SK-N-SH (cell line): ENCODE data around the gene ZNF567. TPM values are rescaled to one million over a fixed set of nuclear protein-coding genes. Genes with fewer than 3 reads are reported as not detected.

Source experiments
- CTCF ChIA-PET: fragments of 300-600, 350-600 bp; formaldehyde crosslinking; extraction: SDS; loops from one replicate; lab custom pipeline; 2021; lab: Yijun Ruan, JAX
- POLR2A ChIA-PET: fragments of 350-600 bp; sonication (Branson Sonifier 250); formaldehyde crosslinking; extraction: SDS; loops from one replicate; lab custom pipeline; 2020; ENCODE audit warnings: antibody characterized with exemption, inconsistent platforms; lab: Yijun Ruan, JAX
- DNase-seq: peaks from one replicate; pipeline ENCODE4 v3.0.0; 2012
- H2AFZ ChIP-seq: fragments of 200-600 bp; sonication (generic); 2 replicates; pipeline ENCODE4 v1.8.1; 2016; ENCODE audit warnings: antibody characterized with exemption, mild to moderate bottlenecking, low read depth
- H3F3A ChIP-seq: fragments of 200-600 bp; sonication (generic); replicated peaks from 2 replicates; pipeline ENCODE3; 2016; ENCODE audit warnings: antibody characterized with exemption, mild to moderate bottlenecking; ENCODE audit not compliant: insufficient read depth
- H3K27ac ChIP-seq, 2 experiments: fragments of 200-500 bp in 1 of 2; fragments of 200-600 bp in 1 of 2; sonication (Bioruptor generic) in 1 of 2; sonication (generic), shearing (Covaris generic) in 1 of 2; 2 replicates each; pipeline versions ENCODE4 v1.5.1 to v1.6.1; 2014 to 2016; ENCODE audit warnings: low read depth in 2 of 2, inconsistent platforms in 1 of 2, low read length in 1 of 2, mild to moderate bottlenecking in 1 of 2, mixed read lengths in 1 of 2
- H3K27me3 ChIP-seq: fragments of 200-600 bp; sonication (generic), shearing (Covaris generic); 2 replicates; pipeline ENCODE4 v1.6.1; 2016; ENCODE audit warnings: mixed run types; ENCODE audit not compliant: insufficient read depth
- H3K36me3 ChIP-seq, 2 experiments: fragments of 200-500 bp in 1 of 2; fragments of 200-600 bp in 1 of 2; sonication (Bioruptor generic) in 1 of 2; sonication (generic) in 1 of 2; replicated peaks in 1 of 2; 2 replicates each; pipeline versions ENCODE3 to v1.5.1; 2014 to 2016; ENCODE audit warnings: low read length in 1 of 2, mild to moderate bottlenecking in 1 of 2; ENCODE audit not compliant: insufficient read depth in 2 of 2, control insufficient read depth in 1 of 2
- H3K4me1 ChIP-seq, 2 experiments: fragments of 200-500 bp in 1 of 2; fragments of 200-600 bp in 1 of 2; sonication (Bioruptor generic) in 1 of 2; sonication (generic), shearing (Covaris generic) in 1 of 2; 2 replicates each; pipeline versions ENCODE4 v1.5.1 to v1.6.1; 2014 to 2016; ENCODE audit warnings: low read depth in 1 of 2, low read length in 1 of 2, mixed run types in 1 of 2; ENCODE audit not compliant: insufficient read depth in 2 of 2, control insufficient read depth in 1 of 2
- H3K4me2 ChIP-seq: fragments of 200-600 bp; sonication (generic), shearing (Covaris generic); 2 replicates; pipeline ENCODE4 v1.6.1; 2017; ENCODE audit warnings: mixed run types
- H3K4me3 ChIP-seq, 2 experiments: fragments of 200-500 bp in 1 of 2; fragments of 200-600 bp in 1 of 2; sonication (Bioruptor generic) in 1 of 2; sonication (generic), shearing (Covaris generic) in 1 of 2; 2 replicates each; pipeline versions ENCODE4 v1.5.1 to v1.8.1; 2014 to 2016; ENCODE audit warnings: low read depth in 2 of 2, inconsistent platforms in 1 of 2, low read length in 1 of 2, mild to moderate bottlenecking in 1 of 2, mixed read lengths in 1 of 2, moderate library complexity in 1 of 2
- H3K79me2 ChIP-seq: fragments of 200-600 bp; sonication (generic); 2 replicates; pipeline ENCODE4 v1.8.1; 2017; ENCODE audit warnings: mild to moderate bottlenecking; ENCODE audit not compliant: insufficient read depth
- H3K9ac ChIP-seq: fragments of 200-600 bp; sonication (generic); 2 replicates; pipeline ENCODE4 v1.6.1; 2017; ENCODE audit warnings: mixed run types
- H3K9me2 ChIP-seq: fragments of 200-600 bp; sonication (generic); 2 replicates; pipeline ENCODE4 v1.6.1; 2017; ENCODE audit warnings: mixed run types
- H3K9me3 ChIP-seq: fragments of 200-600 bp; sonication (generic); 2 replicates; pipeline ENCODE4 v1.6.1; 2017; ENCODE audit warnings: mixed run types, mild to moderate bottlenecking, moderate library complexity
- H4K20me1 ChIP-seq: fragments of 200-600 bp; sonication (generic); 2 replicates; pipeline ENCODE4 v1.6.1; 2017; ENCODE audit warnings: mild to moderate bottlenecking, mixed run types; ENCODE audit not compliant: insufficient read depth
- ELF1 ChIP-seq: IDR thresholded peaks from 2 replicates; pipeline ENCODE4 v1.4.0; 2012
- FOXJ3 ChIP-seq: sonication (generic); formaldehyde crosslinking; IDR thresholded peaks from 2 replicates; pipeline ENCODE4 v1.5.1; 2020; ENCODE audit warnings: mild to moderate bottlenecking, missing genetic modification reagents
- FOXM1 ChIP-seq: IDR thresholded peaks from 2 replicates; pipeline ENCODE4 v1.4.0; 2012; ENCODE audit warnings: low read depth, mild to moderate bottlenecking
- GABPA ChIP-seq: IDR thresholded peaks from 2 replicates; pipeline ENCODE4 v1.4.0; 2012; ENCODE audit warnings: low read depth, mild to moderate bottlenecking
- MEF2A ChIP-seq: IDR thresholded peaks from 2 replicates; pipeline ENCODE4 v1.4.0; 2012; ENCODE audit warnings: low read depth, borderline replicate concordance
- MXI1 ChIP-seq: IDR thresholded peaks from 2 replicates; pipeline ENCODE4 v1.6.1; 2012; ENCODE audit warnings: mild to moderate bottlenecking, low read depth, low read length, improper control_type of control experiment
- NFIC ChIP-seq: IDR thresholded peaks from 2 replicates; pipeline ENCODE4 v1.4.0; 2012; ENCODE audit warnings: borderline replicate concordance
- PBX3 ChIP-seq: IDR thresholded peaks from 2 replicates; pipeline ENCODE4; 2012
- POLR2AphosphoS5 ChIP-seq: IDR thresholded peaks from 2 replicates; pipeline ENCODE4 v1.6.1; 2012; ENCODE audit warnings: low read depth, low read length
- RAD21 ChIP-seq: IDR thresholded peaks from 2 replicates; pipeline ENCODE4 v1.6.1; 2012; ENCODE audit warnings: mild to moderate bottlenecking, low read length
- RCOR1 ChIP-seq: fragments of 150-350 bp; IDR thresholded peaks from 2 replicates; pipeline ENCODE4 v1.6.1; 2017; ENCODE audit warnings: antibody characterized with exemption, low read length
- SIN3A ChIP-seq: IDR thresholded peaks from 2 replicates; pipeline ENCODE4 v1.6.1; 2012; ENCODE audit warnings: low read depth, mild to moderate bottlenecking, low read length, moderate library complexity, borderline replicate concordance
- SMC3 ChIP-seq: IDR thresholded peaks from 2 replicates; pipeline ENCODE4 v1.6.1; 2012; ENCODE audit warnings: low read depth, low read length, improper control_type of control experiment
- TCF12 ChIP-seq: IDR thresholded peaks from 2 replicates; pipeline ENCODE4 v1.4.0; 2012
- TEAD4 ChIP-seq: IDR thresholded peaks from 2 replicates; pipeline ENCODE4 v1.4.0; 2012; ENCODE audit warnings: mild to moderate bottlenecking, borderline replicate concordance; ENCODE audit not compliant: insufficient read depth
- USF2 ChIP-seq: fragments of 150-350 bp; IDR thresholded peaks from 2 replicates; pipeline ENCODE4 v1.6.1; 2017; ENCODE audit warnings: antibody characterized with exemption, low read length, low read depth, borderline replicate concordance
- ZBTB33 ChIP-seq: IDR thresholded peaks from 2 replicates; pipeline ENCODE4 v1.4.0; 2012; ENCODE audit warnings: low read depth, borderline replicate concordance
- WGBS: methylation state at CpG from one replicate; pipeline ENCODE4 v1.1.6; 2017; ENCODE audit warnings: low lambda C conversion rate; 5-methylcytosine and 5-hydroxymethylcytosine counted together
- polyA plus RNA-seq, 3 experiments: library from polyadenylated mRNA; depleted of rRNA; stranded (reverse); fragments of >200 nt; gene quantifications; 2 replicates each; pipeline ENCODE4 v1.2.3, GENCODE V29; 2012
- TF ChIP-seq, protein P1 (sequence below): IDR thresholded peaks from 2 replicates; pipeline ENCODE4 v1.6.1; 2012; ENCODE audit warnings: mild to moderate bottlenecking, low read depth, low read length, moderate library complexity

Gene ZNF567
- polyA plus RNA-seq, 1 of the 3 experiments (the other 2 are of a cell fraction) = 4.1 TPM

- no peak for DNase-seq
- Histone ChIP-seq H3K4me3 (no peak overlapping the region), H3K9me2 (no peaks in the 10 kb centered on the region), H4K20me1 (no peaks in the 10 kb centered on the region), H3K79me2 (peaks cover 77% of the 10 kb centered on the region), H2AFZ (no peak overlapping the region), H3F3A (peaks cover 5% of the 10 kb centered on the region), H3K4me1 (no peaks in the 10 kb centered on the region), H3K36me3 (peaks cover 2 to 50% of the 10 kb centered on the region in 2 experiments), H3K9me3 (peaks cover 37% of the 10 kb centered on the region), H3K27me3 (no peaks in the 10 kb centered on the region), H3K4me2 (no peak overlapping the region), H3K9ac (no peak overlapping the region), H3K27ac (no peak overlapping the region)
- ChIA-PET POLR2A (no interaction called here), CTCF (interaction anchor here (0.6 to 0.7 kb wide), 2 partner anchors 144 to 1435 kb away, joined by 3 to 4 read pairs; no protein-coding TSS in a partner anchor)
- WGBS = 79% methylated on average over 2 of the region's 2 CpGs
- TF ChIP-seq RAD21 = no peak
- TF ChIP-seq, protein P1, sequence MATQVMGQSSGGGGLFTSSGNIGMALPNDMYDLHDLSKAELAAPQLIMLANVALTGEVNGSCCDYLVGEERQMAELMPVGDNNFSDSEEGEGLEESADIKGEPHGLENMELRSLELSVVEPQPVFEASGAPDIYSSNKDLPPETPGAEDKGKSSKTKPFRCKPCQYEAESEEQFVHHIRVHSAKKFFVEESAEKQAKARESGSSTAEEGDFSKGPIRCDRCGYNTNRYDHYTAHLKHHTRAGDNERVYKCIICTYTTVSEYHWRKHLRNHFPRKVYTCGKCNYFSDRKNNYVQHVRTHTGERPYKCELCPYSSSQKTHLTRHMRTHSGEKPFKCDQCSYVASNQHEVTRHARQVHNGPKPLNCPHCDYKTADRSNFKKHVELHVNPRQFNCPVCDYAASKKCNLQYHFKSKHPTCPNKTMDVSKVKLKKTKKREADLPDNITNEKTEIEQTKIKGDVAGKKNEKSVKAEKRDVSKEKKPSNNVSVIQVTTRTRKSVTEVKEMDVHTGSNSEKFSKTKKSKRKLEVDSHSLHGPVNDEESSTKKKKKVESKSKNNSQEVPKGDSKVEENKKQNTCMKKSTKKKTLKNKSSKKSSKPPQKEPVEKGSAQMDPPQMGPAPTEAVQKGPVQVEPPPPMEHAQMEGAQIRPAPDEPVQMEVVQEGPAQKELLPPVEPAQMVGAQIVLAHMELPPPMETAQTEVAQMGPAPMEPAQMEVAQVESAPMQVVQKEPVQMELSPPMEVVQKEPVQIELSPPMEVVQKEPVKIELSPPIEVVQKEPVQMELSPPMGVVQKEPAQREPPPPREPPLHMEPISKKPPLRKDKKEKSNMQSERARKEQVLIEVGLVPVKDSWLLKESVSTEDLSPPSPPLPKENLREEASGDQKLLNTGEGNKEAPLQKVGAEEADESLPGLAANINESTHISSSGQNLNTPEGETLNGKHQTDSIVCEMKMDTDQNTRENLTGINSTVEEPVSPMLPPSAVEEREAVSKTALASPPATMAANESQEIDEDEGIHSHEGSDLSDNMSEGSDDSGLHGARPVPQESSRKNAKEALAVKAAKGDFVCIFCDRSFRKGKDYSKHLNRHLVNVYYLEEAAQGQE = no peak
- no peak for TF ChIP-seq FOXJ3 (CRISPR knock-in tag)
- TF ChIP-seq MXI1 = no peak
- TF ChIP-seq RCOR1 = no peak
- TF ChIP-seq TEAD4 = no peak
- TF ChIP-seq TCF12 = no peak
- TF ChIP-seq POLR2AphosphoS5 = no peak
- TF ChIP-seq PBX3 = no peak
- TF ChIP-seq MEF2A = no peak
- TF ChIP-seq FOXM1 = no peak
Measured at GRCh38 chr19:36707134-36707533, 19.7 kb downstream of the ZNF567 start.

DNA sequence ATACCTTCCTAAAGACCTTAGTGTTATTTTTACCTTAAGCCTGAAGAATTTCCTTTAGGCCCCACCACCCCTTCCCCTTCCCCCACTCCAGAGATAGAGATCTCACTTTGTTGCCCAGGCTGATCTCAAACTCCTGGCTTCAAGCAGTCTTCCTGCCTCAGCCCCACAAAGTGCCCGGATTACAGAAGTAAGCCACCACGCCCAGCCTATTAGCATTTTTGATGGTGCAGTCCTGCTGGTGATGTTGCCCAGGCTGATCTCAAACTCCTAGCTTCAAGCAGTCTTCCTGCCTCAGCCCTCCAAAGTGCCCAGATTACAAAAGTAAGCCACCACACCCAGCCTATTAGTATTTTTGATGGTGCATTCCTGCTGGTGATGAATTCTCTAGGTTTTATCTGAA is 22.0 kb downstream of the ZNF567 start:
- Histone ChIP-seq H3K36me3 (peaks cover 18 to 73% of the 10 kb centered on the region in 2 experiments), H2AFZ (no peak overlapping the region), H3K27me3 (no peaks in the 10 kb centered on the region), H3K27ac (no peak overlapping the region), H3K79me2 (peaks cover 67% of the 10 kb centered on the region), H3K4me3 (no peak overlapping the region), H3K9ac (no peak overlapping the region), H3F3A (peaks cover 5% of the 10 kb centered on the region), H4K20me1 (no peaks in the 10 kb centered on the region), H3K4me1 (no peaks in the 10 kb centered on the region), H3K9me2 (no peaks in the 10 kb centered on the region), H3K4me2 (no peak overlapping the region), H3K9me3 (peaks cover 42% of the 10 kb centered on the region)
- WGBS = 97% methylated on average over 2 of the region's 2 CpGs
- ChIA-PET CTCF (no interaction called here), POLR2A (no interaction called here)
- no peak for TF ChIP-seq POLR2AphosphoS5
- TF ChIP-seq GABPA = no peak
- no peak for TF ChIP-seq SIN3A
- TF ChIP-seq NFIC = no peak
- TF ChIP-seq USF2 = no peak
- TF ChIP-seq PBX3 = no peak
- no peak for TF ChIP-seq TCF12
- no peak for TF ChIP-seq TEAD4
- TF ChIP-seq MXI1 = no peak
- TF ChIP-seq ELF1 = no peak
- TF ChIP-seq ZBTB33 = no peak
- no peak for TF ChIP-seq SMC3
- no peak for DNase-seq
